DOHH2 (cell line): ENCODE results near the gene ITPR2.

Source experiments
- EZH2phosphoT487 ChIP-seq: fragments of 200-600 bp; sonication (generic); IDR thresholded peaks from 2 replicates; pipeline ENCODE4 v1.6.1; 2017; ENCODE audit warnings: borderline replicate concordance, mild to moderate bottlenecking, antibody characterized with exemption, low read length, moderate library complexity, mixed read lengths
- TF ChIP-seq, protein P1 (sequence below): fragments of 200-600 bp; sonication (generic); IDR thresholded peaks from one replicate; pipeline ENCODE4 v1.5.1; 2014; ENCODE audit warnings: antibody characterized with exemption, mild to moderate bottlenecking, low read depth, low read length; ENCODE audit not compliant: poor library complexity, severe bottlenecking

- TF ChIP-seq, protein P1, sequence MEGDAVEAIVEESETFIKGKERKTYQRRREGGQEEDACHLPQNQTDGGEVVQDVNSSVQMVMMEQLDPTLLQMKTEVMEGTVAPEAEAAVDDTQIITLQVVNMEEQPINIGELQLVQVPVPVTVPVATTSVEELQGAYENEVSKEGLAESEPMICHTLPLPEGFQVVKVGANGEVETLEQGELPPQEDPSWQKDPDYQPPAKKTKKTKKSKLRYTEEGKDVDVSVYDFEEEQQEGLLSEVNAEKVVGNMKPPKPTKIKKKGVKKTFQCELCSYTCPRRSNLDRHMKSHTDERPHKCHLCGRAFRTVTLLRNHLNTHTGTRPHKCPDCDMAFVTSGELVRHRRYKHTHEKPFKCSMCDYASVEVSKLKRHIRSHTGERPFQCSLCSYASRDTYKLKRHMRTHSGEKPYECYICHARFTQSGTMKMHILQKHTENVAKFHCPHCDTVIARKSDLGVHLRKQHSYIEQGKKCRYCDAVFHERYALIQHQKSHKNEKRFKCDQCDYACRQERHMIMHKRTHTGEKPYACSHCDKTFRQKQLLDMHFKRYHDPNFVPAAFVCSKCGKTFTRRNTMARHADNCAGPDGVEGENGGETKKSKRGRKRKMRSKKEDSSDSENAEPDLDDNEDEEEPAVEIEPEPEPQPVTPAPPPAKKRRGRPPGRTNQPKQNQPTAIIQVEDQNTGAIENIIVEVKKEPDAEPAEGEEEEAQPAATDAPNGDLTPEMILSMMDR, result no peak
- TF ChIP-seq EZH2phosphoT487, result no peak
These were observed 88.1 kb downstream of the ITPR2 start for GRCh38 chr12:26744697-26745440.
